ENCODE data around the gene JPH2. TPM values are rescaled to one million over a fixed set of nuclear protein-coding genes. Genes with fewer than 3 reads are reported as not detected.

JPH2 gene
- total RNA-seq, 2 donors from 2014 or later: 169 to 179 TPM

- Histone ChIP-seq H3K9me3 (no peaks in the 10 kb centered on the region), H3K27me3 (replicated peaks; ENCODE audit: insufficient read depth) (no peaks in the 10 kb centered on the region), H3K4me3 (peak overlapping the region; percentile 91), H3K27ac (peak overlapping the region; percentile 96 to 98), H3K4me1 (ENCODE audit: control insufficient read depth in 1 of 2, low read depth in 2 of 2) (peaks cover 3 to 42% of the 10 kb centered on the region in 2 donors), H3K36me3 (no peaks in the 10 kb centered on the region)
- no peak for TF ChIP-seq CTCF (IDR thresholded peaks at IDR 0.05)
- ATAC-seq (ENCODE audit: insufficient number of reproducible peaks, low FRiP score, low read depth) (no peak), DNase-seq (ENCODE audit: low spot score) (no peak)
Measured at GRCh38 chr20:44186674-44187053, 324 bp downstream of the JPH2 start.

- DNase-seq (ENCODE audit: low spot score): no peak
- peaks cover 3 to 47% of the 10 kb centered on the region in 2 donors for H3K4me1 ChIP-seq (ENCODE audit: control insufficient read depth in 1 of 2, low read depth in 2 of 2)
- no peaks in the 10 kb centered on the region for H3K27me3 ChIP-seq (replicated peaks; ENCODE audit: insufficient read depth)
- H3K27ac ChIP-seq: peak overlapping the region; percentile 96 to 98
- no peaks in the 10 kb centered on the region for H3K9me3 ChIP-seq
- ATAC-seq (ENCODE audit: insufficient number of reproducible peaks, low FRiP score, low read depth): no peak
- H3K4me3 ChIP-seq: peak overlapping the region; percentile 91
- TF ChIP-seq CTCF (IDR thresholded peaks at IDR 0.05): no peak
- no peaks in the 10 kb centered on the region for H3K36me3 ChIP-seq
Measured at GRCh38 chr20:44186201-44186600, 787 bp downstream of the JPH2 start.

- no peak for DNase-seq (ENCODE audit: low spot score)
- Histone ChIP-seq H3K27me3 (replicated peaks; ENCODE audit: insufficient read depth) (no peaks in the 10 kb centered on the region), H3K4me3 (peak overlapping the region; percentile 91), H3K4me1 (ENCODE audit: control insufficient read depth in 1 of 2, low read depth in 2 of 2) (peaks cover 3 to 50% of the 10 kb centered on the region in 2 donors), H3K9me3 (no peaks in the 10 kb centered on the region), H3K36me3 (no peaks in the 10 kb centered on the region), H3K27ac (peak overlapping the region; percentile 96 to 98)
- ATAC-seq (ENCODE audit: insufficient number of reproducible peaks, low FRiP score, low read depth): no peak
- TF ChIP-seq CTCF (IDR thresholded peaks at IDR 0.05): no peak
Measured at GRCh38 chr20:44185574-44185973, 1.4 kb downstream of the JPH2 start.

- ATAC-seq (ENCODE audit: insufficient number of reproducible peaks, low FRiP score, low read depth): no peak
- Histone ChIP-seq H3K36me3 (no peaks in the 10 kb centered on the region), H3K4me1 (ENCODE audit: control insufficient read depth in 1 of 2, low read depth in 2 of 2) (peaks cover 9 to 48% of the 10 kb centered on the region in 2 donors), H3K4me3 (peak overlapping the region; percentile 91), H3K27me3 (replicated peaks; ENCODE audit: insufficient read depth) (no peaks in the 10 kb centered on the region), H3K9me3 (no peaks in the 10 kb centered on the region), H3K27ac (peak overlapping the region; percentile 96 to 98)
- no peak for TF ChIP-seq CTCF (IDR thresholded peaks at IDR 0.05)
- no peak for DNase-seq (ENCODE audit: low spot score)
Measured at GRCh38 chr20:44183282-44183681, 3.7 kb downstream of the JPH2 start.

GRCh38 chr20:44182863-44183262 is 4.1 kb downstream of the JPH2 start:
- peaks cover 7 to 48% of the 10 kb centered on the region in 2 donors for H3K4me1 ChIP-seq (ENCODE audit: control insufficient read depth in 1 of 2, low read depth in 2 of 2)
- peak overlapping the region; percentile 96 to 98 for H3K27ac ChIP-seq
- no peak for ATAC-seq (ENCODE audit: insufficient number of reproducible peaks, low FRiP score, low read depth)
- no peaks in the 10 kb centered on the region for H3K36me3 ChIP-seq
- TF ChIP-seq CTCF (IDR thresholded peaks at IDR 0.05): no peak
- peak overlapping the region; percentile 91 for H3K4me3 ChIP-seq
- H3K27me3 ChIP-seq (replicated peaks; ENCODE audit: insufficient read depth): no peaks in the 10 kb centered on the region
- DNase-seq (ENCODE audit: low spot score): no peak
- no peaks in the 10 kb centered on the region for H3K9me3 ChIP-seq

Data from thoracic aorta (tissue), 2 donors.